HepG2 (cell line): Measurements from ENCODE around the gene FUT1. TPM values are rescaled to one million over a fixed set of nuclear protein-coding genes. Genes with fewer than 3 reads are reported as not detected.

Experiments
- ATF1 ChIP-seq: IDR thresholded peaks from 2 replicates; pipeline ENCODE4 v1.6.1; 2016; ENCODE audit warnings: mild to moderate bottlenecking, control low read depth
- KLF16 ChIP-seq, 2 experiments: sonication (generic) in 1 of 2; formaldehyde crosslinking in 1 of 2; IDR thresholded peaks; 2 replicates each; pipeline versions ENCODE4 v1.6.1 to v1.8.0; 2016 to 2023; ENCODE audit warnings: missing genetic modification reagents in 2 of 2, missing compliant biosample characterization in 1 of 2
- MAFF ChIP-seq: IDR thresholded peaks from 2 replicates; pipeline ENCODE4 v1.6.1; 2011; ENCODE audit warnings: low read depth, low read length, improper control_type of control experiment
- MLXIP ChIP-seq: sonication (generic); formaldehyde crosslinking; IDR thresholded peaks from 2 replicates; pipeline ENCODE4 v1.9.0; 2021; ENCODE audit warnings: missing genetic modification reagents, borderline replicate concordance
- MXD4 ChIP-seq: IDR thresholded peaks from 2 replicates; pipeline ENCODE4 v1.6.1; 2016; ENCODE audit warnings: mild to moderate bottlenecking, missing biosample characterization, missing genetic modification reagents
- NR0B2 ChIP-seq: sonication (generic); formaldehyde crosslinking; IDR thresholded peaks from 2 replicates; pipeline ENCODE4 v1.4.0; 2020; ENCODE audit warnings: mild to moderate bottlenecking, missing genetic modification reagents
- PHF5A ChIP-seq: IDR thresholded peaks from one replicate; pipeline ENCODE4 v1.6.1; 2018; ENCODE audit warnings: low read depth, missing genetic modification reagents; ENCODE audit not compliant: unreplicated experiment
- SMC3 ChIP-seq: IDR thresholded peaks from 2 replicates; pipeline ENCODE4 v1.6.1; 2011; ENCODE audit warnings: low read length, improper control_type of control experiment
- SP5 ChIP-seq: IDR thresholded peaks from 2 replicates; pipeline ENCODE4 v1.6.1; 2016; ENCODE audit warnings: low read depth, borderline replicate concordance
- THAP11 ChIP-seq: IDR thresholded peaks from 2 replicates; pipeline ENCODE4 v1.6.1; 2016; ENCODE audit warnings: missing biosample characterization, missing genetic modification reagents
- XRCC5 ChIP-seq: fragments of 200-400 bp; formaldehyde crosslinking; optimal IDR thresholded peaks from 2 replicates; pipeline ENCODE3; 2017; ENCODE audit warnings: mild to moderate bottlenecking, low read length
- ZBTB7A ChIP-seq: sonication (generic); formaldehyde crosslinking; IDR thresholded peaks from 2 replicates; pipeline ENCODE4 v1.8.0; 2022; ENCODE audit warnings: mild to moderate bottlenecking, missing genetic modification reagents
- ZFP36L2 ChIP-seq: sonication (generic); formaldehyde crosslinking; IDR thresholded peaks from 2 replicates; pipeline ENCODE4 v1.4.0; 2020; ENCODE audit warnings: missing genetic modification reagents
- ZFP62 ChIP-seq: sonication (generic); formaldehyde crosslinking; IDR thresholded peaks from 2 replicates; pipeline ENCODE4 v1.4.0; 2020; ENCODE audit warnings: missing genetic modification reagents
- ZNF253 ChIP-seq: sonication (generic); formaldehyde crosslinking; IDR thresholded peaks from 2 replicates; pipeline ENCODE4 v1.8.0; 2022; ENCODE audit warnings: mild to moderate bottlenecking, missing genetic modification reagents, borderline replicate concordance
- ZNF280B ChIP-seq: sonication (generic); formaldehyde crosslinking; IDR thresholded peaks from 2 replicates; pipeline ENCODE4 v1.5.0; 2020; ENCODE audit warnings: missing genetic modification reagents, mild to moderate bottlenecking, borderline replicate concordance
- ZNF34 ChIP-seq: sonication (generic); formaldehyde crosslinking; IDR thresholded peaks from 2 replicates; pipeline ENCODE4 v1.4.0; 2020; ENCODE audit warnings: mild to moderate bottlenecking, missing genetic modification reagents, borderline replicate concordance
- ZNF414 ChIP-seq: sonication (generic); formaldehyde crosslinking; IDR thresholded peaks from 2 replicates; pipeline ENCODE4 v1.5.0; 2020; ENCODE audit warnings: missing genetic modification reagents
- ZNF468 ChIP-seq: sonication (generic); formaldehyde crosslinking; IDR thresholded peaks from 2 replicates; pipeline ENCODE4 v1.8.0; 2022; ENCODE audit warnings: mild to moderate bottlenecking, moderate library complexity, missing genetic modification reagents
- ZNF562 ChIP-seq: sonication (generic); formaldehyde crosslinking; IDR thresholded peaks from 2 replicates; pipeline ENCODE4 v1.8.0; 2022; ENCODE audit warnings: missing genetic modification reagents, borderline replicate concordance
- ZNF569 ChIP-seq: sonication (generic); formaldehyde crosslinking; IDR thresholded peaks from 2 replicates; pipeline ENCODE4 v1.5.0; 2020; ENCODE audit warnings: mild to moderate bottlenecking, missing genetic modification reagents, moderate library complexity, borderline replicate concordance
- ZNF773 ChIP-seq: sonication (generic); formaldehyde crosslinking; IDR thresholded peaks from 2 replicates; pipeline ENCODE4 v1.4.0; 2020; ENCODE audit warnings: missing genetic modification reagents, borderline replicate concordance
- ZSCAN22 ChIP-seq: sonication (generic); formaldehyde crosslinking; IDR thresholded peaks from 2 replicates; pipeline ENCODE4 v1.4.0; 2020; ENCODE audit warnings: mild to moderate bottlenecking, missing genetic modification reagents
- polyA plus RNA-seq, 8 experiments: library from polyadenylated mRNA; depleted of rRNA in 3 of 8; stranded (reverse) in 7 of 8; unstranded in 1 of 8; fragments of >200 nt; fragmentation: Illumina TruSeq in 4 of 8; extraction: Trizol in 4 of 8; gene quantifications; 2 replicates each; pipeline versions ENCODE4 v1.2.1 to v1.2.3, GENCODE V29; 2011 to 2016; ENCODE audit warnings: low read depth in 4 of 8, missing spikeins in 1 of 8, mixed read lengths in 1 of 8; ENCODE audit not compliant: insufficient read depth in 1 of 8
- total RNA-seq, 5 experiments: library from RNA; depleted of rRNA; stranded (reverse); fragments of >200 nt; fragmentation: Illumina TruSeq; extraction: Trizol; gene quantifications; 2 replicates each; pipeline ENCODE4 v1.2.3, GENCODE V29; 2016; ENCODE audit warnings: low read depth in 1 of 5
- TF ChIP-seq, protein P1 (sequence below): sonication (generic); formaldehyde crosslinking; IDR thresholded peaks from 2 replicates; pipeline ENCODE4 v1.5.0; 2020; ENCODE audit warnings: mild to moderate bottlenecking, missing genetic modification reagents

FUT1 gene
- total and polyA plus RNA-seq, 2 of the 13 experiments (the other 11 are each of a cell fraction or from before 2014, with no cell fraction given) = 0.07 to 1.1 TPM

- TF ChIP-seq, protein P1, sequence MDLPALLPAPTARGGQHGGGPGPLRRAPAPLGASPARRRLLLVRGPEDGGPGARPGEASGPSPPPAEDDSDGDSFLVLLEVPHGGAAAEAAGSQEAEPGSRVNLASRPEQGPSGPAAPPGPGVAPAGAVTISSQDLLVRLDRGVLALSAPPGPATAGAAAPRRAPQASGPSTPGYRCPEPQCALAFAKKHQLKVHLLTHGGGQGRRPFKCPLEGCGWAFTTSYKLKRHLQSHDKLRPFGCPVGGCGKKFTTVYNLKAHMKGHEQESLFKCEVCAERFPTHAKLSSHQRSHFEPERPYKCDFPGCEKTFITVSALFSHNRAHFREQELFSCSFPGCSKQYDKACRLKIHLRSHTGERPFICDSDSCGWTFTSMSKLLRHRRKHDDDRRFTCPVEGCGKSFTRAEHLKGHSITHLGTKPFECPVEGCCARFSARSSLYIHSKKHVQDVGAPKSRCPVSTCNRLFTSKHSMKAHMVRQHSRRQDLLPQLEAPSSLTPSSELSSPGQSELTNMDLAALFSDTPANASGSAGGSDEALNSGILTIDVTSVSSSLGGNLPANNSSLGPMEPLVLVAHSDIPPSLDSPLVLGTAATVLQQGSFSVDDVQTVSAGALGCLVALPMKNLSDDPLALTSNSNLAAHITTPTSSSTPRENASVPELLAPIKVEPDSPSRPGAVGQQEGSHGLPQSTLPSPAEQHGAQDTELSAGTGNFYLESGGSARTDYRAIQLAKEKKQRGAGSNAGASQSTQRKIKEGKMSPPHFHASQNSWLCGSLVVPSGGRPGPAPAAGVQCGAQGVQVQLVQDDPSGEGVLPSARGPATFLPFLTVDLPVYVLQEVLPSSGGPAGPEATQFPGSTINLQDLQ (CRISPR knock-in tag) = no peak
- TF ChIP-seq ZNF34 (CRISPR knock-in tag) (no peak), ZNF414 (no peak), ZSCAN22 (CRISPR knock-in tag) (no peak), ZNF280B (CRISPR knock-in tag) (no peak), SMC3 (peak; percentile 69), MAFF (no peak), ZFP36L2 (no peak), THAP11 (CRISPR knock-in tag) (peak; percentile 78; the same call in 1 of the 2 replicates), XRCC5 (no peak), ZNF253 (no peak), NR0B2 (CRISPR knock-in tag) (no peak), ZBTB7A (CRISPR knock-in tag) (no peak), PHF5A (CRISPR knock-in tag) (no peak), ZFP62 (no peak), ZNF562 (no peak), ZNF569 (CRISPR knock-in tag) (no peak), MXD4 (CRISPR knock-in tag) (no peak), ATF1 (no peak), ZNF468 (CRISPR knock-in tag) (no peak), SP5 (CRISPR knock-in tag) (no peak), KLF16 (CRISPR knock-in tag; IDR thresholded peaks at IDR 0.05) (no peak), MLXIP (CRISPR knock-in tag) (no peak), ZNF773 (CRISPR knock-in tag) (no peak)
Observed at GRCh38 chr19:48784527-48784926, 32.1 kb upstream of the FUT1 start (continued).
